H1 (cell line): Measurements from ENCODE around the gene TTC4.
A peak's percentile ranks its signal among the peaks of the same experiment; 100 is the strongest.

Experiments used
- BACH1 ChIP-seq: IDR thresholded peaks from 2 replicates; pipeline ENCODE4 v1.6.1; 2012; ENCODE audit warnings: low read length, improper control_type of control experiment
- CREB1 ChIP-seq: IDR thresholded peaks from 2 replicates; pipeline ENCODE4 v1.6.1; 2012; ENCODE audit warnings: inconsistent platforms
- EZH2 ChIP-seq: fragments of 200-600 bp; sonication (generic); IDR thresholded peaks from 2 replicates; pipeline ENCODE4 v1.7.1; 2012; ENCODE audit warnings: low read depth, mild to moderate bottlenecking, moderate library complexity, low read length, inconsistent platforms; ENCODE audit not compliant: severe bottlenecking
- POLR2AphosphoS5 ChIP-seq: IDR thresholded peaks from 2 replicates; pipeline ENCODE4 v1.6.1; 2011; ENCODE audit warnings: low read depth, low read length
- RFX5 ChIP-seq: IDR thresholded peaks from 2 replicates; pipeline ENCODE4 v1.6.1; 2011; ENCODE audit warnings: low read depth, low read length, improper control_type of control experiment, borderline replicate concordance
- RNF2 ChIP-seq: fragments of 200-900, 300-1000 bp; sonication (generic); IDR thresholded peaks from 2 replicates; pipeline ENCODE4 v1.7.1; 2016; ENCODE audit warnings: borderline replicate concordance, low read depth, mild to moderate bottlenecking, antibody characterized with exemption, low read length; ENCODE audit not compliant: poor library complexity, severe bottlenecking; ENCODE audit errors: missing control alignments
- TAF1 ChIP-seq: IDR thresholded peaks from 2 replicates; pipeline ENCODE4 v1.6.1; 2011; ENCODE audit warnings: mild to moderate bottlenecking, low read depth, low read length
- TBP ChIP-seq: IDR thresholded peaks from 2 replicates; pipeline ENCODE4 v1.6.1; 2011; ENCODE audit warnings: low read depth, low read length, improper control_type of control experiment
- TF ChIP-seq, protein P1 (sequence below): IDR thresholded peaks from 2 replicates; pipeline ENCODE4 v1.6.1; 2011; ENCODE audit warnings: low read depth, mild to moderate bottlenecking, low read length; ENCODE audit not compliant: insufficient read depth
- TF ChIP-seq, protein P2 (sequence below), 3 experiments: IDR thresholded peaks; 1 replicate in 2 of 3; 2 replicates in 1 of 3; pipeline versions ENCODE4 v1.5.1 to v1.6.1; 2011; ENCODE audit warnings: low read length in 3 of 3, mild to moderate bottlenecking in 3 of 3, inconsistent platforms in 2 of 3, low read depth in 1 of 3, moderate library complexity in 1 of 3; ENCODE audit not compliant: insufficient read depth in 1 of 3; ENCODE audit errors: control extremely low read depth in 1 of 3

DNA sequence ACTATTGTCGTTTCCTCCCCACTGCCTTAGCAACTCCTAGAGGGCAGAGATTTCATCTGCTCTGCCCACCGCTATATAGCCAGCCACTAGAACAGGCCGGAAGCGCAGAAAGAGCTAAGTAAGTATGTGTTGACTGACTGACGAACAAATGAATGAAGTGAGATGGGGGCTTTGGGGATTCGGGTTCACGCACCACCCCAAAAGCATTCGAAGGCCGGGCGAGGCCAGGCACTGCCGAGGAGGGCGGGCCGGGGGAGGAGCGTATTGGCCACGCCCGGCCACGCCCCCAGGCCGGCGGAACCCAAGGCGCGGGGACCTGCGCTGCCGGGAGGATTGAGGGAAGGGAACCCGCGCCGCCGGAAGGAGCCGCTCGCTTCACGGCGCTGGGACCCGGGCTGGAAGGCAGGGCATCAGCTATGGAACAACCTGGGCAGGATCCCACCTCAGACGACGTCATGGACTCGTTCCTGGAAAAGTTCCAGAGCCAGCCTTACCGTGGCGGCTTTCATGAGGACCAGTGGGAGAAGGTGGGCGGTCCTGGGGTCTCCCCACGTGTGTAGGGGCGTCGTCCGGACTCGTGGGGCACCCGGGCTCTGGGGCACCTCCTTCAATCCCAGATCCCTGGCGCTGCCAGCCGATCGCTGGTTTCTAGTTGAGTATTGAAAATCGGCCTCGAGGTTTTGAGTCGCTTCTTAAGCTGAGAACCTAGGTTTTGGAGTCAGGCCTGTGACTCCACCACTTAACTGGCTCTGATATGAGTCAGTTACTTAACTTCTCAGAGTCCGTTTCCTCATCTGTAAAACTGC, at the start of gene TTC4:
- peak; percentile 93 for TF ChIP-seq TBP
- TF ChIP-seq EZH2: no peak
- TF ChIP-seq RFX5: no peak
- TF ChIP-seq POLR2AphosphoS5: peak; percentile 97
- TF ChIP-seq RNF2: no peak
- no peak for TF ChIP-seq BACH1
- TF ChIP-seq, protein P1, sequence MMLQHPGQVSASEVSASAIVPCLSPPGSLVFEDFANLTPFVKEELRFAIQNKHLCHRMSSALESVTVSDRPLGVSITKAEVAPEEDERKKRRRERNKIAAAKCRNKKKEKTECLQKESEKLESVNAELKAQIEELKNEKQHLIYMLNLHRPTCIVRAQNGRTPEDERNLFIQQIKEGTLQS: no peak
- TF ChIP-seq, protein P2, sequence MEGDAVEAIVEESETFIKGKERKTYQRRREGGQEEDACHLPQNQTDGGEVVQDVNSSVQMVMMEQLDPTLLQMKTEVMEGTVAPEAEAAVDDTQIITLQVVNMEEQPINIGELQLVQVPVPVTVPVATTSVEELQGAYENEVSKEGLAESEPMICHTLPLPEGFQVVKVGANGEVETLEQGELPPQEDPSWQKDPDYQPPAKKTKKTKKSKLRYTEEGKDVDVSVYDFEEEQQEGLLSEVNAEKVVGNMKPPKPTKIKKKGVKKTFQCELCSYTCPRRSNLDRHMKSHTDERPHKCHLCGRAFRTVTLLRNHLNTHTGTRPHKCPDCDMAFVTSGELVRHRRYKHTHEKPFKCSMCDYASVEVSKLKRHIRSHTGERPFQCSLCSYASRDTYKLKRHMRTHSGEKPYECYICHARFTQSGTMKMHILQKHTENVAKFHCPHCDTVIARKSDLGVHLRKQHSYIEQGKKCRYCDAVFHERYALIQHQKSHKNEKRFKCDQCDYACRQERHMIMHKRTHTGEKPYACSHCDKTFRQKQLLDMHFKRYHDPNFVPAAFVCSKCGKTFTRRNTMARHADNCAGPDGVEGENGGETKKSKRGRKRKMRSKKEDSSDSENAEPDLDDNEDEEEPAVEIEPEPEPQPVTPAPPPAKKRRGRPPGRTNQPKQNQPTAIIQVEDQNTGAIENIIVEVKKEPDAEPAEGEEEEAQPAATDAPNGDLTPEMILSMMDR (IDR thresholded peaks at IDR 0.05; ENCODE audit: control extremely low read depth in 1 of 3, insufficient read depth in 1 of 3, low read depth in 1 of 3, low read length in 3 of 3): no peak
- TF ChIP-seq TAF1: peak; percentile 95
- peak; percentile 70 for TF ChIP-seq CREB1
